A673 (cell line): ENCODE results near the gene PLCD3.

Experiments
- CTCF ChIP-seq: fragments of 300-800, 200-600 bp; sonication (generic); conservative IDR thresholded peaks from 2 replicates; pipeline ENCODE4 v1.5.1; 2017; ENCODE audit warnings: low read depth, mild to moderate bottlenecking, antibody characterized with exemption, low read length, moderate library complexity, mixed read lengths
- EZH2 ChIP-seq: fragments of 200-600 bp; sonication (generic); IDR thresholded peaks from 2 replicates; pipeline ENCODE4 v1.6.1; 2017; ENCODE audit warnings: borderline replicate concordance, low read depth, mild to moderate bottlenecking, mixed read lengths, antibody characterized with exemption, low read length; ENCODE audit not compliant: poor library complexity, severe bottlenecking

DNA sequence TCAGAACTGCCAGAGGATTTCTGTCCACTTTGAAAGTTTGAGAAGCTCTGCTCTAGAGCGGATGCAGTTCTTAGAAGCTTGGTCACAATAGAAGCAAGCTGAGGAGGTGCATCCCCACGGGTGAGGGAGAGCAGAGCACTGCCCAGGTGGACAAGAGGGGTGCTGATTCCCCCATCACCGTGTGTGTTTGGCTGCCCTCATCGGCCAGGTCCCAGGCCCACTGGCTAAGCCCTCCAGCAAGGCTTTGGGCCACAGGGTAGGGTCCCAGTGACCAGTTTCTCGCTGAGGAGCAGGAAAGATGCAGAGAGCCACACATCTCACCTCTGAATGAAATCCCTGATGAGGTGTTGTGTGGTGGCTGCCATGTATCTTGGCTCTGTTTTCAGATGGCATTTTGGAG, 44.3 kb downstream of the PLCD3 start:
- TF ChIP-seq CTCF (no peak), EZH2 (no peak)
